ENCODE data around the gene MRPL38. TPM values are rescaled to one million over a fixed set of nuclear protein-coding genes. Genes with fewer than 3 reads are reported as not detected.
"Not testable (repeated sequence)": the region's sequence is repeated elsewhere in the genome, so short reads cannot be mapped to it uniquely, and the experiment has no call there.

Gene MRPL38
- total RNA-seq, 1 experiment from 2014 or later = 102 TPM

GRCh38 chr17:75865404-75866188 is 39.1 kb downstream of the MRPL38 start:
- DNase-seq (ENCODE audit: low spot score) = not testable (repeated sequence)

GRCh38 chr17:75864887-75865286 is 39.8 kb downstream of the MRPL38 start:
- DNase-seq (ENCODE audit: low spot score); in situ Hi-C loops (cut with HindIII; ENCODE audit: low sequenced_read_pairs): not testable (repeated sequence)

More at GRCh38 chr17:75865404-75866188, 39.1 kb downstream of the MRPL38 start:
- in situ Hi-C loops (cut with HindIII; ENCODE audit: low sequenced_read_pairs) = not testable (repeated sequence)

- in situ Hi-C loops (cut with HindIII; ENCODE audit: low sequenced_read_pairs) = no loop called here
- DNase-seq (ENCODE audit: low spot score) = no peak
These were observed 40.2 kb downstream of the MRPL38 start for GRCh38 chr17:75864448-75864871.

- in situ Hi-C loops (cut with HindIII; ENCODE audit: low sequenced_read_pairs) = no loop called here
- DNase-seq (ENCODE audit: low spot score) = no peak
These were observed 42.8 kb downstream of the MRPL38 start for GRCh38 chr17:75861927-75862317.

- DNase-seq (ENCODE audit: low spot score); in situ Hi-C loops (cut with HindIII; ENCODE audit: low sequenced_read_pairs): not testable (repeated sequence)
These were observed 45.3 kb downstream of the MRPL38 start for GRCh38 chr17:75859358-75859757.

- peak; percentile 56 for DNase-seq (ENCODE audit: low spot score)
- in situ Hi-C loops (cut with HindIII; ENCODE audit: low sequenced_read_pairs) = no loop called here
These were observed 48.5 kb downstream of the MRPL38 start for GRCh38 chr17:75856062-75856756.

- in situ Hi-C loops (cut with HindIII; ENCODE audit: low sequenced_read_pairs) = no loop called here
- peak; percentile 100 for DNase-seq (ENCODE audit: low spot score)
These were observed 49.2 kb downstream of the MRPL38 start, which contains the start of gene WBP2 for GRCh38 chr17:75855310-75856061. WBP2 (minus strand) TSS chr17:75855335; CDS start chr17:75855297, 38 bp downstream.

- in situ Hi-C loops (cut with HindIII; ENCODE audit: low sequenced_read_pairs) = no loop called here
- no peak for DNase-seq (ENCODE audit: low spot score)
These were observed 49.8 kb downstream of the MRPL38 start for GRCh38 chr17:75854881-75855309.

- in situ Hi-C loops (cut with HindIII; ENCODE audit: low sequenced_read_pairs) = no loop called here
- DNase-seq (ENCODE audit: low spot score) = peak; percentile 25
These were observed 50.5 kb downstream of the MRPL38 start for GRCh38 chr17:75854101-75854748.

GRCh38 chr17:75853433-75853832 is 51.3 kb downstream of the MRPL38 start:
- no peak for DNase-seq (ENCODE audit: low spot score)
- in situ Hi-C loops (cut with HindIII; ENCODE audit: low sequenced_read_pairs) = no loop called here

GRCh38 chr17:75851693-75851991 is 53.0 kb downstream of the MRPL38 start:
- DNase-seq (ENCODE audit: low spot score); in situ Hi-C loops (cut with HindIII; ENCODE audit: low sequenced_read_pairs): not testable (repeated sequence)

- peak; percentile 47 for DNase-seq (ENCODE audit: low spot score)
- in situ Hi-C loops (cut with HindIII; ENCODE audit: low sequenced_read_pairs) = no loop called here
These were observed 53.6 kb downstream of the MRPL38 start for GRCh38 chr17:75850928-75851692.

GRCh38 chr17:75849724-75850123 is 55.0 kb downstream of the MRPL38 start:
- in situ Hi-C loops (cut with HindIII; ENCODE audit: low sequenced_read_pairs) = no loop called here
- DNase-seq (ENCODE audit: low spot score) = no peak

GRCh38 chr17:75849279-75849646 is 55.4 kb downstream of the MRPL38 start:
- no peak for DNase-seq (ENCODE audit: low spot score)
- in situ Hi-C loops (cut with HindIII; ENCODE audit: low sequenced_read_pairs) = no loop called here

Other genes starting within 250 kb of the MRPL38 start
- gene RECQL5, start 237.7 kb downstream of the MRPL38 start, total RNA-seq (2014; rRNA removed; shearing (Covaris generic)) = 16.7 and 40.0 TPM in 2 replicates
- 94.1 and 162 TPM in 2 replicates for gene SAP30BP, start 237.5 kb downstream of the MRPL38 start, total RNA-seq (2014; rRNA removed; shearing (Covaris generic))
- gene ITGB4, start 183.4 kb downstream of the MRPL38 start, total RNA-seq (2014; rRNA removed; shearing (Covaris generic)) = 0.06 TPM in 1 of 2 replicates, not detected in the other
- 68.3 and 87.8 TPM in 2 replicates for gene GALK1, start 139.7 kb downstream of the MRPL38 start, total RNA-seq (2014; rRNA removed; shearing (Covaris generic))
- gene UNK, start 120.1 kb downstream of the MRPL38 start, total RNA-seq (2014; rRNA removed; shearing (Covaris generic)) = 19.1 and 19.6 TPM in 2 replicates
- 2.8 and 6.0 TPM in 2 replicates for gene UNC13D, start 60.5 kb downstream of the MRPL38 start, total RNA-seq (2014; rRNA removed; shearing (Covaris generic))
- 18.6 and 18.7 TPM in 2 replicates for gene WBP2, start 49.5 kb downstream of the MRPL38 start, total RNA-seq (2014; rRNA removed; shearing (Covaris generic))
- gene TRIM47, start 26.3 kb downstream of the MRPL38 start, total RNA-seq (2014; rRNA removed; shearing (Covaris generic)) = 2.1 and 2.7 TPM in 2 replicates
- 37.5 and 41.7 TPM in 2 replicates for gene TRIM65, start 7.9 kb downstream of the MRPL38 start, total RNA-seq (2014; rRNA removed; shearing (Covaris generic))
- 10.4 and 21.6 TPM in 2 replicates for gene FBF1, start 36.2 kb upstream of the MRPL38 start, total RNA-seq (2014; rRNA removed; shearing (Covaris generic))
- gene ACOX1, start 74.3 kb upstream of the MRPL38 start, total RNA-seq (2014; rRNA removed; shearing (Covaris generic)) = 27.7 and 32.2 TPM in 2 replicates
- 31.4 and 39.4 TPM in 2 replicates for gene TEN1, start 74.4 kb upstream of the MRPL38 start, total RNA-seq (2014; rRNA removed; shearing (Covaris generic))
- 0.68 and 2.5 TPM in 2 replicates for gene CDK3, start 96.0 kb upstream of the MRPL38 start, total RNA-seq (2014; rRNA removed; shearing (Covaris generic))
- gene EVPL, start 122.4 kb upstream of the MRPL38 start, total RNA-seq (2014; rRNA removed; shearing (Covaris generic)) = 0.80 and 5.4 TPM in 2 replicates
- 73.7 and 87.2 TPM in 2 replicates for gene SRP68, start 167.6 kb upstream of the MRPL38 start, total RNA-seq (2014; rRNA removed; shearing (Covaris generic))
- gene GALR2, start 169.9 kb upstream of the MRPL38 start, total RNA-seq (2014; rRNA removed; shearing (Covaris generic)) = 0.95 TPM in 1 of 2 replicates, not detected in the other
- not detected in 2 replicates for gene ZACN, start 174.3 kb upstream of the MRPL38 start, total RNA-seq (2014; rRNA removed; shearing (Covaris generic))
- 83.1 and 92.2 TPM in 2 replicates for gene EXOC7, start 198.9 kb upstream of the MRPL38 start, total RNA-seq (2014; rRNA removed; shearing (Covaris generic))
- 0.62 and 0.85 TPM in 2 replicates for gene FOXJ1, start 236.4 kb upstream of the MRPL38 start, total RNA-seq (2014; rRNA removed; shearing (Covaris generic))

All from G401 (cell line).